GM19351 (cell line): ENCODE data around the gene PSENEN.
"Not testable (repeated sequence)": the region's sequence is repeated elsewhere in the genome, so short reads cannot be mapped to it uniquely, and the experiment has no call there.

Experiments
- ATAC-seq: cut with Tn5 transposase; IDR thresholded peaks from one replicate; pipeline ENCODE4 v1.9.1; 2021; ENCODE audit warnings: mild to moderate bottlenecking, moderate library complexity; ENCODE audit not compliant: unreplicated experiment

The PSENEN gene

DNA sequence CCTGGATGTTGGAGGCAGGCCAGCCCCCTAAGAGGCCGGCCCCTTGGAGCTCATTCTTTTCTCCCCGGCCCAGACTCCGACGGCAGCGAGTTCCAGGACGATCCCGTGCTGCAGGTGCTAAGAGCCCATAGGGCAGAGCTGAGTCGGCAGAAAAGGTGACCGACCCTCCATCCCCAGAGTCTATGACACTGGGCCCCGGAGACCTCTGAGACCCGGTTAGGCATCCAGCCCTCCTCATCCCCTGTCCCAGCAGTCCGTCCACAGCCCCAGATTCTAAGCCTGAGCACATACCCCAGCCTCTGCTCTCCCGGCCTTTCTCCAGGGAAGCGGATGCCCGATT lies 22.6 kb downstream of the PSENEN start:
- no peak for ATAC-seq

DNA sequence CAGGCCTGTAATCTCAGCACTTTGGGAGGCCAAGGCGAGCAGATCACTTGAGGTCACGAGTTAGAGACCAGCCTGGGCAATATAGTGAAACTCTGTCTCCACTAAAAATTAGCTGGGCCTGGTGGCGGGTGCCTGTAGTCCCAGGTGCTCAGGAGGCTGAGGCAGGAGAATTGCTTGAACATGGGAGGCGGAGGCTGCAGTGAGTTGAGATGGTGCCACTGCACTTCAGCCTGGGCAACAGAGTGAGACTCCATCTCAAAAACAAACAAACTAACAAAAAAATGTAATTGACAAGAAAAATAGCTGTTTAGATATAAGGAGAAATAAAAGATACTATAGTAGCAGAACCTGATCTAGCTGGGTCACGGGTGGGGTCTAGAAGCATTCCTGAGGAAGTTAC lies 26.9 kb downstream of the PSENEN start:
- ATAC-seq, result not testable (repeated sequence)

DNA sequence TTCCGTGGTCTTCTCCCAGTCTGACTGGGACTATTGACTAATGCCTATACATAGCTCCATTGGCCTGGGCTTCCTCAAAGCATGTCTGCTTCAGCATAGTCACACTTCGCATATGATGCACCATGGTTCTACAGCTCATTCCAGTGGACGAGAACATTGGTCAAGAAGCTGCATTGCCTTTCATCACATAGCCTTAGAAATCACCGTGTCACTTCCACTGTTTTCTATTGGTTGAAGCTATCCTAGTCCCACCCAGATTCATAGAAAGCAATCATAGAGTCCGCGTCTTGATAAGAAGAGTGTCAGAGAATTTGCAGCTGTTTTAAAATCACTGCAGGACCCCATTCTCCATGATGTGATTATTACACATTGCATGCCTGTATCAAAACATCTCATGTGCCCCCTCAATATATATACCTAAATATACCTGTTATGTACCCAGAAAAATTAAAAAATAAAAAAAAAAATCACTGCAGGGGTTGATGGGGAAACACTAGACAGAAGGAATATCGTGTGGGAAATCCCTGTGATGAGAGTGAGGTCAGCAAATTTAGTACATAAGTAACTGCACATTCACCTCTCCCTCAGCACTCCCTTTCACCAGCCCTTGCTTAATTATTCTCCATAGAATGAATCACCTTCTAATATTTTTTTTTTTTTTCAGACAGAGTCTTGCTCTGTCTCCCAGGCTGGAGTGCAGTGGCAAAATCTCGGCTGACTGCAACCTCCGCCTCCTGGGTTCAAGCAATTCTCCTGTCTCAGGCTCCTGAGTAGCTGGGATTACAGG lies 27.8 kb downstream of the PSENEN start:
- no peak for ATAC-seq

DNA sequence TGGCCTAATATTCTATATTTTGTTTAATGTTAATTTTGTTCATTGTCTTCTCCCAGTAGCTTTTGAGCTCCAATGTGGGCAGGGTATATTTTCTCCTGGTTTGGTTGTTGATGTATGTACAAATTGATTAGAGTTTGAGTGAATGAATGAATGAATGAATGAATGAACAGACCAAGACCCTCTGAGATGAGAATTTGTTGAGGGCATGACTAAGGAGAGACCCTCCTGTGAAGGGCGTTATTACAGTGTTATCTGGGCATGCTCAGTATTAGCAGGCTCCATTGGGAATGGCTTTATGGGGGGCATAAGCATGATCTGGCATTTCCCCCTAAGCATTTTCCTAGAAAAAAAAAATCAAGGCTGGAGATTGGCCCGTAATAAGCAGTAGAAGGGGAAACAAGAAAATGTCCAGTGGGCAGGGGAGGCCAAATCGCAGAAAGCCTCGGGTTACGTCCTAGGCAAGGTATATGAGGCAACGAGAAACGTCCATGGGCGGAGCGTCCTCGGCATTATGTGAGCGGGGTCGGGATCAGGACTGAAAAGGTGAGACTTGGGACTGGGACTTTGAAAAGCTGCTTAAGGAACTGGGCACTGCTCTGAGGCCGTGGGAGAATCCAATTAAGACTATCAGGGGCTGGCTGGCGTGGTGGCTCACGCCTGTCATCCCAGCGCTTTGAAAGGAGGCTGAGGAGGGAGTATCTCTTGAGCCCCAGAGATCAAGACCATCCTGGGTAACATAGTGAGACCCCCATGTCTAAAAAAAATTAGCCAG lies 29.0 kb downstream of the PSENEN start:
- no peak for ATAC-seq

DNA sequence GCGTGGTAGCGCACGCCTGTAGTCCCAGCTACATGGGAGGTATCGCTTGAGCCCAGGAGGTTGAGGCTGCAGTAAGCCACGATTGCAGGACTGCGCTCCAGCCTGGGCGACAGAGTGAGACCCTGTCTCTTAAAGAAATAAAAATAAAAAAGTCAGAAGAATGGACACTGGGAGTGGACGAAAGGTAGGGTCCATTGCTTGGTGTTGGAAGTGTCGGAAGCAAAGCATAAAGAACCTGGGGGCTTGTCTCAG lies 29.5 kb downstream of the PSENEN start:
- no peak for ATAC-seq

- ATAC-seq, result peak; percentile 93
Observed at GRCh38 chr19:35775298-35776101, 30.0 kb downstream of the PSENEN start, which contains the start of gene ARHGAP33. Gene ARHGAP33 (plus strand): TSS chr19:35775564. CDS start chr19:35775659, 95 bp downstream.

DNA sequence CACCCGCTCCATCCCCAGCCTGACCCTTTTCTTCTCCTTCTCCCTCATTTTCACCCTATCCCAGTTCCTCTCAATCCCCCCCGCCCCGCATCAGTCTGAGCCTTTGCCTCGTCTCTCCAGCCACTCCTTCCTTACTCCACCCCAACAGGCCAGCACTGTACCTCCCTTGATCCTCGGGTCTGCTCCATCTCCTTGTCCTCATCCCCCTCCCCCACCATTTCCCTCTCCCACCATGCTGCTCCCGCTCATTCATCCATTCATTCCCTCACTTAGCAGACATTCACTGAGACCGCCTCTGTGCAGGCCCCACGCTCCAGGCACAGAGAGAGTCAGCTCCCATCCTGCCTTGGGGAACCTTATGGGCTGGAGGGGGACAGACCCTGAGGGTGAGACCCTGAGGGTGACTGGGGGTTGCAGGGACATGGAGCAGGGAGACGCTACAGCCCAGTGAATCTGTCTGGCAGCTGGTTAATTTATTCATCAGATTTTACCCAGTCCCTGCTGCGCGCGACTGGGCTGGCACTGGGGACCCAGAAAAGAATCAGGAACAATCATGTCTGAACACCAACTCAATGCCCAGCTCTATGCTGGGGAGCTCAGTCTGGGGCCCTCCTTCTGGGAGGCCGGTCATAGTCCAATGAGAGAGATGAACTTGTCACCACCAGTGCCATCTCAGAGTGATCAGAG lies 30.8 kb downstream of the PSENEN start:
- no peak for ATAC-seq

- ATAC-seq, result no peak
Observed at GRCh38 chr19:35777086-35777841, 31.8 kb downstream of the PSENEN start.

DNA sequence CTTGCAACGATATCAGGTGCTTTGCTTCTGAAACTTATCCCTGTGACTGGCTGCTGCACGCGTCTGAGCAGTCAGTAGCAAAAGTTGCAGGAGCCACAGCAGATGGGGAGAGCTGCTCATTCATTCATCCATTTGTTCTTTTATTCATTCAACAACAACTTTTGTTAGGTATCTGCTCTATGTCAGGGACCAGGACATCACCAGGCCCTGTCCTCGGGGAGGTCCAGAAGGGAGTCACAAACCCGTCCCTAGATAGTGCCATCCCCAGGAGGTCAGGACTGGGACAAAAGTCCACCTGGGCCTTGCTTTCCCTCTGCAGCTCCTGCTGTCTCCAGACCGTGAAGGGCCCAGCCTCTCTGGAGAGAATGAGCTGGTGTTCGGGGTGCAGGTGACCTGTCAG lies 32.5 kb downstream of the PSENEN start:
- no peak for ATAC-seq

GRCh38 chr19:35779033-35779432 lies 33.6 kb downstream of the PSENEN start:
- no peak for ATAC-seq

DNA sequence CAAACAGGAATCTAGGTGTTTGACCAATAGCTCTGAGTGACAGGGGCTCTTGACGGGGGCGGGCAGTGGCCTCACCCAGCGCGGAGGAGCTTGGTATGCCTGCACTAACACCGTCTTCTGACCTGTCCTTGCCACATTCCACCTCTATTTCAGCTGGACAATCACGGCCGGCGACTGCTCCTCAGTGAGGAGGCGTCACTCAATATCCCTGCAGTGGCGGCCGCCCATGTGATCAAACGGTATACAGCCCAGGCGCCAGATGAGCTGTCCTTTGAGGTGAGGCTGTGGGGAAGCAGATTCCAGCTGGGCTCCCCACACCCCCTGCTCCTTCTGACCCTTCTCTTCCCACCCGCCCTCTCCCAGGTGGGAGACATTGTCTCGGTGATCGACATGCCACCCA lies 34.6 kb downstream of the PSENEN start:
- ATAC-seq, result no peak

DNA sequence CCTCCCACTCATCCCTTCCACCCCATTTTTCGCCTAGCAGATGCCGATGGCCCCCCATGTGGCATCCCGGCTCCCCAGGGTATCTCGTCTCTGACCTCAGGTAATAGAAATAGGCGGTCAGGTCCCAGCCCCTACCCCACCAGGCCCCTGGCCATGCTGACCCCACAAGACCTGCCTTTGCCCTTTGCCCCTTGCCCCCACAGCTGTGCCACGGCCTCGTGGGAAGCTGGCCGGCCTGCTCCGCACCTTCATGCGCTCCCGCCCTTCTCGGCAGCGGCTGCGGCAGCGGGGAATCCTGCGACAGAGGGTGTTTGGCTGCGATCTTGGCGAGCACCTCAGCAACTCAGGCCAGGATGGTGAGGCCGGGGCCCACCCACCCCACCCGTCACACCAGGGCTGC lies 35.3 kb downstream of the PSENEN start:
- no peak for ATAC-seq

GRCh38 chr19:35781650-35782049 lies 36.2 kb downstream of the PSENEN start:
- ATAC-seq, result no peak

DNA sequence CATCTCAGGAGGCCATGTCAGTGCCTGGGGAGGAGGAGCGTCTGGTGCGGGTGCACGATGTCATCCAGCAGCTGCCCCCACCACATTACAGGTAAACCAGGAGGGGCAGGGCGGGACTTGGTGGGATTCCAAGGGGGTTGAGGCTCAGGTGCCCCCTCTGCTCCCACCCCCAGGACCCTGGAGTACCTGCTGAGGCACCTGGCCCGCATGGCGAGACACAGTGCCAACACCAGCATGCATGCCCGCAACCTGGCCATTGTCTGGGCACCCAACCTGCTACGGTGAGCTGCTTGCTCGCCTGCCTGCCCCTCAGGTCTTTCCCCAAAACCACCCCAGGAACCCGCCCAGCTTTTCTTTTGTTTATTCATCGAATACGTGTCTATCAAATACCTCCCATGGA lies 37.1 kb downstream of the PSENEN start:
- no peak for ATAC-seq

DNA sequence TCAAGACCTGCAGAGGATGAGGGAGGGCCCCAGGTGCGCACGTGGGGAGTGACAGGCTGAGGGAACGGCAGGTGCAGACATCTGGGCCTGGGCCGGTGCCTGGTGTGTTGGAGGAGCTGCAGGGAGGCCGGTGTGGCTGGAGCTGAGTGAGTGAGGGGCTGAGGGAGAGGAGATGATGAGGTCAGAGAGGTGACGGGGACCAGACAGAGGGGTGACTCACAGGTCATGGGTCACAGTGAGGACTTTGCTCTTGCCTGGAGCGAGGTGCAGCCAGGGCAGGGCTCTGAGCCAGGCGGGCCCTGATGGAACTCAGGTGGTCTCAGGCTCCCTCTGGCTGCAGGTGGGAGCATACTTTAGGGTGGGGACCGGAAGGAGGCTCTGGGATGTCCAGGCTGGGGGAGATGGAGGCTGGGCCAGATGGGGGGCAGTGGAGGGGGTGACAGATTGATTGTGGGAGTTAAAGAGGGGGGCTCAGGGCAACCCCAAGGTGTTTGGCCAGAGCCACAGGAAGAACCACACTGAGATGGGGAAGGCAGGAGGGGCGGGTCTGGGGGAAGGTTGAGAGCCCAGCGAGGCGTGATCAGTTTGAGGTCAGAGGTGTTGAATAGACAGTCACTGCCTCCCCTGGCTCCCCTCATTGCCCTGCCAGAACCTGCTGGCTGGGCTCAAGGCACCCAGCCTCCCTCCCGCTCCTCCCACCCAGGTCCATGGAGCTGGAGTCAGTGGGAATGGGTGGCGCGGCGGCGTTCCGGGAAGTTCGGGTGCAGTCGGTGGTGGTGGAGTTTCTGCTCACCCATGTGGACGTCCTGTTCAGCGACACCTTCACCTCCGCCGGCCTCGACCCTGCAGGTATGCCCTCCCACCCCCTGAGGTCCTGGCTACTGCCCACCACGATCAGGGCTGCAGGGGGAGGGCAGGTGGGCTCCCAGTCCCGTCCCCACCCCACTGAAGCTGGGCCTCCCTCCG lies 38.3 kb downstream of the PSENEN start:
- no peak for ATAC-seq

DNA sequence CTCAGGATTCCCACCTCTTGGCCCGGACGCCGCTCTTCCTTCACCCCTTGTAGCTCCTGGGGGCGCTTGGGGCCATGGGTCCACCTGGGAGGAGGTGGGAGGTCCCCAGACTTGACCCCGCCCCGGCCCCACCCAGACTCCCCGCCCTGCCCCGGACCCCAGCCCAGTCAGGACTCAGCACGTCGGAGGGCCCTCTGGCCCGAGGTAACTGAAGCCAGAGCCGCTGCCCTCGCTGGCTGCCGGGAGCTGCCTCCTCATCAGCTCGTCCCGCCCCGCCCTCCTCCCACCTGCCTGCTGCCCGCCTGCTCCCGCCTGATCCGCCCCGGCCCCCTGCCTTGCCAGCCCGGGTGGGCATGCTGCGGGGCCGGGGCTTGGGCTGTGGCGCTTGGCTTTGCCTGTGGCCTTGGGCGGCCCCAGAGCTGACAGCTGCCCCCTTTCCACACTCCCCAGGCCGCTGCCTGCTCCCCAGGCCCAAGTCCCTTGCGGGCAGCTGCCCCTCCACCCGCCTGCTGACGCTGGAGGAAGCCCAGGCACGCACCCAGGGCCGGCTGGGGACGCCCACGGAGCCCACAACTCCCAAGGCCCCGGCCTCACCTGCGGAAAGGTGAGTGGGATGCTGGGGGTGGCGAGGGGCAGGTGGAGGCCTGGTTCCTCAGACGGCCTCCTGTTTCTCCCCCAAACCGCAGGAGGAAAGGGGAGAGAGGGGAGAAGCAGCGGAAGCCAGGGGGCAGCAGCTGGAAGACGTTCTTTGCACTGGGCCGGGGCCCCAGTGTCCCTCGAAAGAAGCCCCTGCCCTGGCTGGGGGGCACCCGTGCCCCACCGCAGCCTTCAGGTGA lies 39.3 kb downstream of the PSENEN start:
- no peak for ATAC-seq

DNA sequence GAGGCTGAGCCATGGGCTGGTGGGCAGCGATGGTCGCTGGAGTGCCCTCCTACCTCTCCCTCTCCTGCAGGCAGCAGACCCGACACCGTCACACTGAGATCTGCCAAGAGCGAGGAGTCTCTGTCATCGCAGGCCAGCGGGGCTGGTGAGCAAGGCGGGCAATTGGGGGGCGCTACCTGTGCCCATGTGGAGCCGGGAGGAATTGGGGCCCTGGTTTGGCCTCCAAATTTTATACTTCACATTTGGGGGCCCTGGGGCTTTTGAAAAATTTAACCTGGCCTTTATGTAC lies 39.8 kb downstream of the PSENEN start:
- ATAC-seq, result no peak

- ATAC-seq, result no peak
Observed at GRCh38 chr19:35786299-35787160, 41.1 kb downstream of the PSENEN start.
